Fibroblast of lung (primary cell): ENCODE measurements around the gene WDR45B. TPM values are rescaled to one million over a fixed set of nuclear protein-coding genes. Genes with fewer than 3 reads are reported as not detected.

Experiments
- DNase-seq, 2 donors: peaks; one replicate each; pipeline versions ENCODE4 v3.0.0 to v3.0.0-alpha.2; 2010; ENCODE audit warnings: low read depth in 2 of 2
- H2AFZ ChIP-seq: 2 replicates; pipeline ENCODE4 v1.5.1; 2012; ENCODE audit warnings: low read length, control low read depth, inconsistent platforms
- H3K27ac ChIP-seq: 2 replicates; pipeline ENCODE4 v1.5.1; 2011; ENCODE audit warnings: low read length, control low read depth; ENCODE audit not compliant: insufficient read depth
- H3K27me3 ChIP-seq: 2 replicates; pipeline ENCODE4 v1.5.1; 2011; ENCODE audit warnings: mild to moderate bottlenecking, low read length; ENCODE audit not compliant: control insufficient read depth, insufficient read depth
- H3K36me3 ChIP-seq: 2 replicates; pipeline ENCODE4 v1.5.1; 2011; ENCODE audit warnings: low read length; ENCODE audit not compliant: control insufficient read depth, insufficient read depth
- H3K4me1 ChIP-seq: 2 replicates; pipeline ENCODE4 v1.5.1; 2011; ENCODE audit warnings: low read length; ENCODE audit not compliant: control insufficient read depth, insufficient read depth; ENCODE audit errors: extremely low read depth
- H3K4me2 ChIP-seq: 2 replicates; pipeline ENCODE4 v1.5.1; 2011; ENCODE audit warnings: low read length, control low read depth; ENCODE audit not compliant: insufficient read depth; ENCODE audit errors: extremely low read depth
- H3K4me3 ChIP-seq, 4 experiments: fragments of 200-600 bp in 1 of 4; sonication (generic) in 1 of 4; replicated peaks in 1 of 4; 2 replicates each; pipeline ENCODE4 v1.5.1; 2011 to 2016; ENCODE audit warnings: low read length in 4 of 4, low read depth in 3 of 4, mild to moderate bottlenecking in 3 of 4, control low read depth in 2 of 4, inconsistent platforms in 1 of 4, mixed read lengths in 1 of 4; ENCODE audit not compliant: insufficient read depth in 1 of 4; ENCODE audit errors: control extremely low read depth in 1 of 4
- H3K79me2 ChIP-seq: 2 replicates; pipeline ENCODE4 v1.5.1; 2012; ENCODE audit warnings: mild to moderate bottlenecking, low read length, inconsistent platforms; ENCODE audit not compliant: control insufficient read depth, insufficient read depth
- H3K9ac ChIP-seq: 2 replicates; pipeline ENCODE4 v1.5.1; 2011; ENCODE audit warnings: mild to moderate bottlenecking, low read length, control low read depth; ENCODE audit not compliant: insufficient read depth
- H3K9me3 ChIP-seq: 2 replicates; pipeline ENCODE4 v1.5.1; 2012; ENCODE audit warnings: low read depth, low read length; ENCODE audit not compliant: control insufficient read depth, insufficient read depth
- H4K20me1 ChIP-seq: 2 replicates; pipeline ENCODE4 v1.5.1; 2011; ENCODE audit warnings: low read length; ENCODE audit not compliant: control insufficient read depth, insufficient read depth; ENCODE audit errors: extremely low read depth
- CTCF ChIP-seq, 2 donors: IDR thresholded peaks in 1 of 2; conservative IDR thresholded peaks in 1 of 2; 1 replicate in 1 of 2; 2 replicates in 1 of 2; pipeline ENCODE4 v1.5.1; 2011 to 2012; ENCODE audit warnings: low read length in 2 of 2, control low read depth in 1 of 2, inconsistent platforms in 1 of 2, low read depth in 1 of 2, mild to moderate bottlenecking in 1 of 2
- EZH2 ChIP-seq: IDR thresholded peaks from 2 replicates; pipeline ENCODE4 v1.5.1; 2012; ENCODE audit warnings: low read length, control low read depth, mild to moderate bottlenecking; ENCODE audit errors: missing control alignments
- polyA plus RNA-seq, 2 donors: library from polyadenylated mRNA; depleted of rRNA in 1 of 2; stranded (reverse) in 1 of 2; unstranded in 1 of 2; fragments of >200 nt; gene quantifications; 2 replicates each; pipeline ENCODE4 v1.2.1, GENCODE V29; 2011 to 2012; ENCODE audit warnings: missing spikeins in 1 of 2
- total RNA-seq: library from RNA; depleted of rRNA; stranded (reverse); fragments of >200 nt; gene quantifications from 2 replicates; pipeline ENCODE4 v1.2.1, GENCODE V29; 2014

WDR45B gene
- total and polyA plus RNA-seq, 2 donors (not counting 1 experiment from before 2014, with no cell fraction given): 66.2 to 95.2 TPM

DNA sequence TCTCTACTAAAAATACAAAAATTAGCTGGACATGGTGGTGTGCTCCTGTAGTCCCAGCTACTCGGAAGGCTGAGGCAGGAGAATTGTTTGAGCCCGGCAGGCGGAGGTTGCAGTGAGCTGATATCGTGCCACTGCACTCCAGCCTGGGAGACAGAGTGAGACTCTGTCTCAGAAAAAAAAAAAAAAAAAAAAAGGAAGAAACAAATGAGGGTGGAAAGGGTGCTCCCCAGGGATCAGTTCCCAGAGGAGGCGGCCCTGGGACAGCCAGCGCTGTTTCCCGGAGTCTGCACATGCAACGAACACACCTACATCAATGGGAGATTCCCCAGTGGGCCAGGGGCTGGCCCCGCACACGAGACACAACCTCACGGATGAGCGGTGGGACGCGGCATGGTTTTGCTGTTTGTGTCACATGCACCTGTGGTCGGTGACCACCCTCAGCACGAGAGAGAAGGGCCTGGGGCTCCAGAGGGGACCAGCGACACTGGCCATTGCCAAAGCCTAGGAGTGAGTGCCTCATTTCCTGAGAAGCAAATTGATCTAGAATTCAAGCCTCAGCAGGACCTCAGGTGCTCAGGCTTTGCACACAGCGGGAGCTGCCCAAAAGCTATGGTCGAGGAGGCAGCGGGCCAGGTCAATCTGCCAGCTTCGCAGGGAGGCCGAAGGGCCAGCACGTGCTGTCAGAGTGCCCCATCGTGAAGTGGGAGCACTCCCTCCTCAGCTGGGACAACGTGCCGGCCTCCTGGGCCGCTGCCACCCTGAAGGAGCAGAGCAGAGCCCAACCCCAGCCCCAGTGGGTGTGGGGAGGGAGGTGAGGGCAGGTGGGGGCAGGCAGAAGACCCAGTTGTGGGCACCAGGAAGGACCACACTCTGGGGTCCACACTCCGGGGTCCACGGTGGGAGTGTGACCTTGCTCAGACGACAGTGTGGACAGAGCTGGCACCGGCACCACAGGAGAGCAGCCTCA lies 13.8 kb upstream of the WDR45B start:
- H3K9ac ChIP-seq: no peak overlapping the region
- H3K9me3 ChIP-seq: peaks cover 3% of the 10 kb centered on the region
- TF ChIP-seq CTCF (conservative IDR thresholded peaks at IDR 0.05 in 1 of 2, IDR thresholded peaks at IDR 0.05 in 1 of 2; ENCODE audit: low read depth in 1 of 2, low read length in 2 of 2) (no peak), EZH2 (no peak)
- H3K79me2 ChIP-seq: no peaks in the 10 kb centered on the region
- H3K36me3 ChIP-seq: no peaks in the 10 kb centered on the region
- no peak overlapping the region for H3K4me2 ChIP-seq
- H2AFZ ChIP-seq: no peak overlapping the region
- DNase-seq: no peak
- no peak overlapping the region for H3K27ac ChIP-seq
- H3K27me3 ChIP-seq: no peaks in the 10 kb centered on the region
- H3K4me1 ChIP-seq: no peaks in the 10 kb centered on the region
- H4K20me1 ChIP-seq: no peaks in the 10 kb centered on the region
- H3K4me3 ChIP-seq: no peak overlapping the region

GRCh38 chr17:82659886-82660285 lies 11.6 kb upstream of the WDR45B start:
- TF ChIP-seq EZH2: no peak
- no peak for TF ChIP-seq CTCF (conservative IDR thresholded peaks at IDR 0.05 in 1 of 2, IDR thresholded peaks at IDR 0.05 in 1 of 2; ENCODE audit: low read depth in 1 of 2, low read length in 2 of 2)
- H2AFZ ChIP-seq: no peak overlapping the region
- no peak for DNase-seq

GRCh38 chr17:82658796-82659452 lies 10.7 kb upstream of the WDR45B start:
- H3K4me3 ChIP-seq: no peak overlapping the region
- H3K27ac ChIP-seq: no peak overlapping the region
- H3K9me3 ChIP-seq: peaks cover 3% of the 10 kb centered on the region
- no peak overlapping the region for H3K4me2 ChIP-seq
- DNase-seq: no peak
- no peaks in the 10 kb centered on the region for H4K20me1 ChIP-seq
- no peak overlapping the region for H3K9ac ChIP-seq
- no peak for TF ChIP-seq EZH2
- TF ChIP-seq CTCF (conservative IDR thresholded peaks at IDR 0.05 in 1 of 2, IDR thresholded peaks at IDR 0.05 in 1 of 2; ENCODE audit: low read depth in 1 of 2, low read length in 2 of 2): no peak
- no peaks in the 10 kb centered on the region for H3K27me3 ChIP-seq
- no peak overlapping the region for H2AFZ ChIP-seq
- no peaks in the 10 kb centered on the region for H3K36me3 ChIP-seq
- no peaks in the 10 kb centered on the region for H3K4me1 ChIP-seq
- no peaks in the 10 kb centered on the region for H3K79me2 ChIP-seq

More at GRCh38 chr17:82659886-82660285, 11.6 kb upstream of the WDR45B start:
- Histone ChIP-seq H3K4me2 (no peak overlapping the region), H3K27me3 (no peaks in the 10 kb centered on the region), H3K27ac (no peak overlapping the region), H3K79me2 (no peaks in the 10 kb centered on the region), H3K9ac (no peak overlapping the region), H3K9me3 (peaks cover 3% of the 10 kb centered on the region), H3K4me1 (no peaks in the 10 kb centered on the region), H4K20me1 (no peaks in the 10 kb centered on the region), H3K4me3 (no peak overlapping the region), H3K36me3 (no peaks in the 10 kb centered on the region)
